ENCODE results near the gene AGR2.

- TF ChIP-seq POLR2A (IDR thresholded peaks at IDR 0.05): no peak
- no peak for TF ChIP-seq CTCF (IDR thresholded peaks at IDR 0.05)
Observed at GRCh38 chr7:16801111-16801542, 3.7 kb downstream of the AGR2 start.

Data from lower leg skin (tissue), 3 donors.